ENCODE results near the gene PSMB3.

PSMB3 gene

GRCh38 chr17:38797828-38798227 is 45.3 kb downstream of the PSMB3 start:
- TF ChIP-seq, protein P1, sequence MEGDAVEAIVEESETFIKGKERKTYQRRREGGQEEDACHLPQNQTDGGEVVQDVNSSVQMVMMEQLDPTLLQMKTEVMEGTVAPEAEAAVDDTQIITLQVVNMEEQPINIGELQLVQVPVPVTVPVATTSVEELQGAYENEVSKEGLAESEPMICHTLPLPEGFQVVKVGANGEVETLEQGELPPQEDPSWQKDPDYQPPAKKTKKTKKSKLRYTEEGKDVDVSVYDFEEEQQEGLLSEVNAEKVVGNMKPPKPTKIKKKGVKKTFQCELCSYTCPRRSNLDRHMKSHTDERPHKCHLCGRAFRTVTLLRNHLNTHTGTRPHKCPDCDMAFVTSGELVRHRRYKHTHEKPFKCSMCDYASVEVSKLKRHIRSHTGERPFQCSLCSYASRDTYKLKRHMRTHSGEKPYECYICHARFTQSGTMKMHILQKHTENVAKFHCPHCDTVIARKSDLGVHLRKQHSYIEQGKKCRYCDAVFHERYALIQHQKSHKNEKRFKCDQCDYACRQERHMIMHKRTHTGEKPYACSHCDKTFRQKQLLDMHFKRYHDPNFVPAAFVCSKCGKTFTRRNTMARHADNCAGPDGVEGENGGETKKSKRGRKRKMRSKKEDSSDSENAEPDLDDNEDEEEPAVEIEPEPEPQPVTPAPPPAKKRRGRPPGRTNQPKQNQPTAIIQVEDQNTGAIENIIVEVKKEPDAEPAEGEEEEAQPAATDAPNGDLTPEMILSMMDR (IDR thresholded peaks at IDR 0.05; ENCODE audit: control insufficient read depth, insufficient read depth, low read depth, low read length, missing control alignments), result no peak
- H3K4me3 ChIP-seq (ENCODE audit: control insufficient read depth, low read depth, low read length), result peak overlapping the region; percentile 50
- DNase-seq (ENCODE audit: low read depth), result no peak

DNA sequence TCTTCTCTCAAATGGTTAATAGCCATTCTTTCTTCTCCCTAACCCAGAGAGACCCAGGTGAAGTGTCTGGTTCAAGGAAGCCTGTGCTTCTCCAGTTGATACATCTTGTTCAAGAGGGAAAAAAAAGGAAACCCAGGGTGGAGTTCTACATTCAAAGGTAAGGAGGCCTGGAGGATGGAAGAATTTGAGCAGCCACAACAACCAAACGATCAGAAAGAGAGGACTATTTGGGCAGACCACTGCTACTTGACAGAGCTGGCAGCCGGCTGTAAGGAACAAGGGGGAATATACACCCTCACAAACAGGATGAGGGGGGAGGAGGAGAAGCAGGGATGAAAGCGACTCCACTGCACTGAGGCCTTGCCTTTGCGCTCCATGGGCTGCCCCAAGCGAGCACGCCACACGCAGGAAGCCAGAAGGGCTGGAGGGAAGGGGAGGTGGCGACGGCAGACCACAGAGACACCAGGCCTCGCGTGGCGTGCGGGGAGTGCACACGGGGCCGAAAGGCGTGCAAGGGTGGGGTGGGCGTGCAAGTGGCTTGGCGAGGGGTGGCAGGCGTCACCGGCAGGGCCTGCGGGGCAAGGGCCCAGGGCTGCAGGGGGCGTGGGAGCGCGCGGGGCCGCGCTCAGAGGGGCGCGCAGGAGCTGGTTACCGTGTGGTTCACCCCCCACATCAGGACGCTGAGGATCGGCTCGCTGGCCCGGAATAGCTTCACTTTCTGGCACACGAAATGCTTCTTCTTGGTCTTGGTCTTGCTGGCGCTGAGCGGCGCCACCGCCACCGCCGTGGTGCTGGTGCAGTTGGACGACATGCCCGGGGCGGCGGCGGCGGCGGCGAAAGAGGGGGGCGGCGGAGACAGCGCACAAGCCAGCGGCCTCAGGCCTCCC is 46.3 kb downstream of the PSMB3 start:
- TF ChIP-seq, protein P1 (IDR thresholded peaks at IDR 0.05; ENCODE audit: control insufficient read depth, insufficient read depth, low read depth, low read length, missing control alignments), result no peak
- peak overlapping the region; percentile 50 for H3K4me3 ChIP-seq (ENCODE audit: control insufficient read depth, low read depth, low read length)
- no peak for DNase-seq (ENCODE audit: low read depth)

GRCh38 chr17:38799501-38800236 is 47.1 kb downstream of the PSMB3 start, which contains the start of gene PIP4K2B:
Gene PIP4K2B (minus strand): TSS chr17:38799556. CDS start chr17:38799424, 132 bp downstream.
- peak; percentile 94 for DNase-seq (ENCODE audit: low read depth)
- peak within 1 kb of the TSS; percentile 50 for H3K4me3 ChIP-seq (ENCODE audit: control insufficient read depth, low read depth, low read length)
- TF ChIP-seq, protein P1 (IDR thresholded peaks at IDR 0.05; ENCODE audit: control insufficient read depth, insufficient read depth, low read depth, low read length, missing control alignments), result no peak

DNA sequence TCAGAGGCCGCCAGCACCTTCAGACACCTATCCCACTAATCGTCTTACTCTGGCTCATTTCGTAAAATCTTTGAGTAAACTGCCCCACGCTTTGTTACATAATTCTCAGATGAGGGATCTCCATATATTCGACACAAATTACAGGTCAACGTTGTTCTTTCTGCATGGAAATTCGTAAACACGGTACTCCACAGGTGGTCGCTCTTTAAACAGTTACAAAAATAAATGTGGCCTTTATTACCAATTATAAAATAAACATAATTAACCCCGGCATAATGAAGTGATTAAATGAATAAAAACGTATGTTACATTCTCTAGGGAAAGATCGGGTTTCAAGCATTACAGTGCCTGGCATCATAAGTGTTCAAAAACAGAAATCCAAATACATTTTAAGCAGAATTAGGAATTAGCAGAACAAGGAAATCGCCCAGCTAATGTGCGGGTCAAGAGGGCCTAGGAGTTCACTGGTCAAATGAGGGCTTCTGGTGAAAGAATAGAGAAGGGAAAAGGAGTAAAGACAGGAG is 47.8 kb downstream of the PSMB3 start:
- no peak for DNase-seq (ENCODE audit: low read depth)
- H3K4me3 ChIP-seq (ENCODE audit: control insufficient read depth, low read depth, low read length), result peak overlapping the region; percentile 50
- TF ChIP-seq, protein P1 (IDR thresholded peaks at IDR 0.05; ENCODE audit: control insufficient read depth, insufficient read depth, low read depth, low read length, missing control alignments), result no peak

DNA sequence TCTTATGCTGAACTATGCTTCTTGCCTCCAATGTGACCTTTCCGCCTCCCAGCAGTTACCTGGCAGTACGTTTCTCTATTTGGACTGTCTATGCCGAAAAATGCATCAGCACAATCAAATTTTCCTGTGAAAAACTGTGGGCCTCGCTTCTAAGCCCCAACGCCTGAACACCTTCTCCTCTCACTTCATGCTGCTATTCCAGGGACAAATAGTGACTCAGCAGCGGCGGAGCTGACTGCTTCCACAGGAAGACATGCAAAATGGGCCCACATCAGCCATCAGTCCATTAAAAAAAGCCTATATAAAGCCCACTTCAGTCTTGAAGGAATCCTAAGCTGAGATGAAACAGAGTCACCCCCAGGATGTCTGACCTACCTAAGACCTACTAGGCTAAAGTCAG is 57.3 kb downstream of the PSMB3 start:
- H3K4me3 ChIP-seq (ENCODE audit: control insufficient read depth, low read depth, low read length), result no peak overlapping the region
- TF ChIP-seq, protein P1 (IDR thresholded peaks at IDR 0.05; ENCODE audit: control insufficient read depth, insufficient read depth, low read depth, low read length, missing control alignments), result no peak
- DNase-seq (ENCODE audit: low read depth), result no peak
